SH-SY5Y (cell line): Measurements from ENCODE around the gene TACC2.

Source experiments
- GATA2 ChIP-seq: IDR thresholded peaks from 2 replicates; pipeline ENCODE4 v1.6.1; 2011; ENCODE audit warnings: mild to moderate bottlenecking, low read depth, low read length
- GATA3 ChIP-seq: IDR thresholded peaks from 2 replicates; pipeline ENCODE4 v1.6.1; 2011; ENCODE audit warnings: low read depth, mild to moderate bottlenecking, low read length, moderate library complexity

- TF ChIP-seq GATA3, result no peak
- TF ChIP-seq GATA2, result no peak
Measured at GRCh38 chr10:122190176-122190943, 201.4 kb downstream of the TACC2 start.
